Measurements from ENCODE around the gene DCTPP1.

The DCTPP1 gene

DNA sequence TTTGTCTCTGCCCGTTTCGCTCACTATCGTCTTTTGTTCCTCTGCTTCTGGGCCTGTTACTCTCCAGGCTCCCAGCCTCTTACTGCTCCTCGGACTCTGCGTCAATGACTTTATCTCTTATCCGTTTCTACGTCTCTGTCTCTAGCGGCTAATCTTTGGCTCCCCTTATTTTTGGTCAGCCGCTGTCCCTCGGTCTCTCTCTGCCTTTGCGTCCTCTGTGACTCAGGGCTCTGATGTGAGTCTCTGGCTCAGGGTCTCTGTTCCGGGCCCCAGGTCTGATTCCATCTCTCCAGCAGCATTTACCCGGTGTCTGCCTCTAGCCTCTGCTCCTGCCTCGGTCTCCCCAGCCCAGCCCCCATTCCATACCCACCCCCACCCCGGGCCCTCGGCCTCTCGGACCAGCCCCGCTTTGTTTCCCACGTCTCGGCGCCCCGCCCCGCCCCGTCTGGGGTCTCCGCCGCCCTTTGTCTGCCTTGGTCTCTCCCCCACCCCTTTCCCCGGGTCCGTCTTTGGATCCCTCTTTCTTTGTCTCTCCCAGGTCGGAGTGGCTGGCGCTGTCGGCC lies 35.2 kb downstream of the DCTPP1 start:
- DNase-seq (ENCODE audit: low read depth), result no peak
- TF ChIP-seq, protein P1, sequence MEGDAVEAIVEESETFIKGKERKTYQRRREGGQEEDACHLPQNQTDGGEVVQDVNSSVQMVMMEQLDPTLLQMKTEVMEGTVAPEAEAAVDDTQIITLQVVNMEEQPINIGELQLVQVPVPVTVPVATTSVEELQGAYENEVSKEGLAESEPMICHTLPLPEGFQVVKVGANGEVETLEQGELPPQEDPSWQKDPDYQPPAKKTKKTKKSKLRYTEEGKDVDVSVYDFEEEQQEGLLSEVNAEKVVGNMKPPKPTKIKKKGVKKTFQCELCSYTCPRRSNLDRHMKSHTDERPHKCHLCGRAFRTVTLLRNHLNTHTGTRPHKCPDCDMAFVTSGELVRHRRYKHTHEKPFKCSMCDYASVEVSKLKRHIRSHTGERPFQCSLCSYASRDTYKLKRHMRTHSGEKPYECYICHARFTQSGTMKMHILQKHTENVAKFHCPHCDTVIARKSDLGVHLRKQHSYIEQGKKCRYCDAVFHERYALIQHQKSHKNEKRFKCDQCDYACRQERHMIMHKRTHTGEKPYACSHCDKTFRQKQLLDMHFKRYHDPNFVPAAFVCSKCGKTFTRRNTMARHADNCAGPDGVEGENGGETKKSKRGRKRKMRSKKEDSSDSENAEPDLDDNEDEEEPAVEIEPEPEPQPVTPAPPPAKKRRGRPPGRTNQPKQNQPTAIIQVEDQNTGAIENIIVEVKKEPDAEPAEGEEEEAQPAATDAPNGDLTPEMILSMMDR (IDR thresholded peaks at IDR 0.05; ENCODE audit: control insufficient read depth, extremely low read depth, insufficient read depth), result no peak
- peak overlapping the region; percentile 60 for H3K4me3 ChIP-seq (ENCODE audit: low read depth, low read length)

DNA sequence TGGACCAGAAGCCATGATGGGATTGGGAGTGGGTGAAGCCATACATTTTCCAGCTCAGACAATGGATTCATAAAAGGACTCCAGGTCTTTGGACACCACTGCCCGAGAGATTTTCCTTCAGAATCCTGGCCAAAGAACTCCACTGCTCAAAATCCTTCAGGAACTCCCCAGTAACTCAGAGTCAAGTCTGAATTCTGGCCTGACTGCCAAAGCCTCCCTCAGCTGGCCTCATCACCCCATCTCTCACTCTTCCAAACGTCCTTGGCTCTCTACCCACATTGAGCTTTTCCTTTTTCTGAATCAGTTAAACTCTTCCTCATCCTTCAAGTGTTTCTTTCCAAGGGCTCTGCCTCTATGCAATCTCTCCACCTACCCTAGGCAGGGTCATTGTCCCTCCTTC lies 46.3 kb downstream of the DCTPP1 start:
- TF ChIP-seq, protein P1 (IDR thresholded peaks at IDR 0.05; ENCODE audit: control insufficient read depth, extremely low read depth, insufficient read depth), result no peak
- DNase-seq (ENCODE audit: low read depth), result no peak
- no peak overlapping the region for H3K4me3 ChIP-seq (ENCODE audit: low read depth, low read length)

DNA sequence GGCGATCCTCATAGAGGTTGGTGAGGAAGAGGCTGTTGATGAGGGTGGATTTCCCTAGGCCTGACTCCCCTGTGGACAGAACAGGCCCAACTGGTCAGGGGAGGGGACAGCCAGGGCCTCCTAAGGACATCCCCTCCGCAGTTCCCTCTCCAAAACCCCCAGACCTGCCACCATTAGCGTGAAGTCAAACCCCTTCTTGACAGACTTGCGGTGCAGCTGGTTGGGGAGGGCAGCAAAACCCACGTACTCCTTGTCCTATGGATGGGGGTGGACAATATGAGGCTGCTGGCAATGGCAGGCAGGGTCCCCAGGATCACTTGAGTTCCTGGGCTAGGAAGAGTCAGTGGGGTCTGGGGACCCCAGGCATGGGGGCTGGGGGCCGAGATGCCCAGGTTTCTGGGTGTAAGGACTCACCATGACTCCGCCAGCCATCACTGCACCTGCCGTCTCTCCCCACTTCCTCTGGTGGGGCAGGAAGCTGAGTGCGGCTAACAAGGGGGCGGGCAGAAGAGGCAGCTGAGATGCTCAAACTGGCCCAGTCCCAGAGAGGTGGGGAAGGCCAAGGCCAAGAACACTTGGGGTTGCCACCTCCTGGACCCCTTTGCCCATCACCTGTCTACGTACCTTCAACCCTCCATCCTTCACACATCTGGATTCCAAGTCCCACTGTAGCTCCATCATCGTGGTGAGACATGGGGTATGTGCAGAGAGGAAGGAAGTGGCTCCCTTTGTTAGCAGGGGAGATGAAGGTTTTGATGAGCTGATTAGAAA lies 47.5 kb downstream of the DCTPP1 start, which contains the start of gene SEPTIN1:
Gene SEPTIN1 (minus strand): TSS at position 451 of the 771 bp plus-strand sequence. CDS start 19 bp downstream, at position 432.
- TF ChIP-seq, protein P1 (IDR thresholded peaks at IDR 0.05; ENCODE audit: control insufficient read depth, extremely low read depth, insufficient read depth), result no peak
- DNase-seq (ENCODE audit: low read depth), result no peak
- H3K4me3 ChIP-seq (ENCODE audit: low read depth, low read length), result no peak within 1 kb of the TSS

DNA sequence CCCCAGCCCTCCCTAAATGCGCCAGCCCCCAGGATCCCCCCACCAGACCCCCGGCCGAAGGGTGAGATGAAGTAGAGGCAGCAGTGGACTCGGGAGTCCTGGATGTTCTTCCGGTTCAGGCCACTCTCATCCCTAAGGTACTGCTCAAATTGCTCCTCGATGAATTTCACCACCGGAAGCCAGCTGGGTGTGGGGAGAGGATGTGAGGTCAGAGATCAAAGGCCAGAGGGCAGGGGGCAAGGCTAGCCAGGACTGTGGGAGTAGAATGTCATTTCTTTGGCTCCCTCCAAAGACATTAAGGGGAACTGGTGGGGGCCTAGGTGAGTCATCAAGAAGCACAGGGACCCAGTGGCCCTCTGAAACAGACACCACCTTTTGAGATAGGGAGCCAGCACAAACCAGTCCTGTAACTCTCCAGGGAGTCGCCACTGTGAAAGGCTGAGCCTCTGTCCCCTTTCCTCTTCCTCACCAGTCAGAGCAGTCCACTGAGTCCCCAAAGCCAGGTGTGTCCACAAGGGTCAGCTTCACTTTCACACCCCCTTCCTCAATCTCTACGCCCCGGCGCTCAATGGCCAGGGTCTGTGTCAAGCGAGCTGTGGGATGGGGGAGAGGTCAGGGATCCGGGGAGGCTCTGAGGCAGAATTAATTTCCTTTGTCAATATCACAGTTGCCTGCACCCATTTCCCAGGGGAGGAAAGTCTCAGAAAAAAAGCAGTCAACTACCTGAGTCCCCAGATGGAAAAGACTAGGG lies 48.4 kb downstream of the DCTPP1 start:
- no peak for DNase-seq (ENCODE audit: low read depth)
- H3K4me3 ChIP-seq (ENCODE audit: low read depth, low read length), result no peak overlapping the region
- TF ChIP-seq, protein P1 (IDR thresholded peaks at IDR 0.05; ENCODE audit: control insufficient read depth, extremely low read depth, insufficient read depth), result no peak

DNA sequence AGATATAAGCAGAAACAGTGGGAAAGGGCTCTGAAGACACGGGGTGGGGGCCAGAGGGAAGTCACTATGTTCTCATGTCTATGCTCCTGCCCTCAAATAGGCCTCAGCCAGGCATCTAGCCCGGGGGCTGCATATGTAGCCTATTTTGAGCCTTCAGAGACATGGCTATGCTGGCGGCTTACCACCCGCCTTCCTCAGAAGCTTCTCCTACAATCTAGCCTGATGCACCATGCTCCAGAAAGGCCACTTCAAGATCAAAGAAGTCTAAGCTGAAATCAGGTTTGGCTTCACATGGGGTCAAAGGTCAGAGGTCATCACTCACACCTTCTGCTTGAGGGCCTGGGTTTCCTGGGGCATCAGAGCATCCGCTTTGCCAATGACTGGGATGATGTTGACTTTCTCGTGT lies 49.0 kb downstream of the DCTPP1 start:
- TF ChIP-seq, protein P1 (IDR thresholded peaks at IDR 0.05; ENCODE audit: control insufficient read depth, extremely low read depth, insufficient read depth), result no peak
- no peak for DNase-seq (ENCODE audit: low read depth)
- no peak overlapping the region for H3K4me3 ChIP-seq (ENCODE audit: low read depth, low read length)

DNA sequence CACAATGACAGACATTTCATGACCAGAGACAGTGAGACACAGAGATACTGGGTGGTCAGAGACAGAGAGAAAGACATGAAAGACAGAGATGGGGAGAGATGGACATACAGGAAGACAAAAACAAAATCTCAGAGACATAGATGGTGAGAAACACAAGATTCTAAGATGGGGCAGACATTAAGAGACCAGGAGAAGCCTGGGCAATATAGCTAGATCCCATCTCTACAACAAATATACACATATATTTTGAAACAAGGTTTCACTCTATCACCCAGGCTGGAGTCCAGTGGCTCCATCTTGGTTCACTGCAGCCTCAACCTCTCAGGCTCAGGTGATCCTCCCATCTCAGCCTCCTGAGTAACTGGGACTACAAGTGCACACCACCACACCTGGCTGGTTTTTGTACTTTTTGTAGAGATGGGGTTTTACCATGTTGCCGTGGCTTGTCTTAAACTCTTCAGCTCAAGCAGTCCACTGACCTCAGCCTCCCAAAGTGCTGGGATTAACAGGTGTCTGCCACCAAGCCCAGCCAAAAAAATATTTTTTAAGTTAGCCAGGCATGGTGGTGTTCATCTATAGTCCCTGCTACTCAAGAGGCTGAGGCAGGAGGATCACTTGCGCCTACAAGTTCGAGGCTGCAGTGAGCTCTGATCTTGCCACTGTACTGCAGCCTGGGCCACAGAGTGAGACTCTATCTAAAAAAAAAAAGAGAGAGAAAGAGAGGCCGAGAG lies 49.6 kb downstream of the DCTPP1 start:
- DNase-seq (ENCODE audit: low read depth), result no peak
- H3K4me3 ChIP-seq (ENCODE audit: low read depth, low read length), result no peak overlapping the region
- TF ChIP-seq, protein P1 (IDR thresholded peaks at IDR 0.05; ENCODE audit: control insufficient read depth, extremely low read depth, insufficient read depth), result no peak

Data from LNCaP clone FGC (cell line).